ENCODE data around the gene MMP21.

Gene MMP21

GRCh38 chr10:125722811-125723210 is 52.8 kb downstream of the MMP21 start:
- Histone ChIP-seq H3K79me2 (no peaks in the 10 kb centered on the region), H3K36me3 (ENCODE audit: control insufficient read depth, insufficient read depth, low read length) (no peaks in the 10 kb centered on the region), H3K9ac (no peak overlapping the region), H3K4me1 (no peaks in the 10 kb centered on the region), H3K27ac (no peak overlapping the region), H3K27me3 (ENCODE audit: control insufficient read depth, insufficient read depth, low read length) (no peaks in the 10 kb centered on the region), H3K9me3 (ENCODE audit: control insufficient read depth, low read length) (no peaks in the 10 kb centered on the region), H3K4me3 (ENCODE audit: low read depth, low read length) (no peak overlapping the region), H3K4me2 (ENCODE audit: low read length) (no peak overlapping the region), H2AFZ (no peak overlapping the region)
- TF ChIP-seq, protein P1, sequence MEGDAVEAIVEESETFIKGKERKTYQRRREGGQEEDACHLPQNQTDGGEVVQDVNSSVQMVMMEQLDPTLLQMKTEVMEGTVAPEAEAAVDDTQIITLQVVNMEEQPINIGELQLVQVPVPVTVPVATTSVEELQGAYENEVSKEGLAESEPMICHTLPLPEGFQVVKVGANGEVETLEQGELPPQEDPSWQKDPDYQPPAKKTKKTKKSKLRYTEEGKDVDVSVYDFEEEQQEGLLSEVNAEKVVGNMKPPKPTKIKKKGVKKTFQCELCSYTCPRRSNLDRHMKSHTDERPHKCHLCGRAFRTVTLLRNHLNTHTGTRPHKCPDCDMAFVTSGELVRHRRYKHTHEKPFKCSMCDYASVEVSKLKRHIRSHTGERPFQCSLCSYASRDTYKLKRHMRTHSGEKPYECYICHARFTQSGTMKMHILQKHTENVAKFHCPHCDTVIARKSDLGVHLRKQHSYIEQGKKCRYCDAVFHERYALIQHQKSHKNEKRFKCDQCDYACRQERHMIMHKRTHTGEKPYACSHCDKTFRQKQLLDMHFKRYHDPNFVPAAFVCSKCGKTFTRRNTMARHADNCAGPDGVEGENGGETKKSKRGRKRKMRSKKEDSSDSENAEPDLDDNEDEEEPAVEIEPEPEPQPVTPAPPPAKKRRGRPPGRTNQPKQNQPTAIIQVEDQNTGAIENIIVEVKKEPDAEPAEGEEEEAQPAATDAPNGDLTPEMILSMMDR (IDR thresholded peaks at IDR 0.05) = no peak

- Histone ChIP-seq H3K27ac (no peak overlapping the region), H2AFZ (no peak overlapping the region), H3K4me1 (no peaks in the 10 kb centered on the region), H3K9me3 (ENCODE audit: control insufficient read depth, low read length) (no peaks in the 10 kb centered on the region), H3K4me2 (ENCODE audit: low read length) (no peak overlapping the region), H3K9ac (no peak overlapping the region), H3K4me3 (ENCODE audit: low read depth, low read length) (no peak overlapping the region), H3K27me3 (ENCODE audit: control insufficient read depth, insufficient read depth, low read length) (no peaks in the 10 kb centered on the region), H3K36me3 (ENCODE audit: control insufficient read depth, insufficient read depth, low read length) (no peaks in the 10 kb centered on the region), H3K79me2 (no peaks in the 10 kb centered on the region)
- TF ChIP-seq, protein P1 (IDR thresholded peaks at IDR 0.05) = no peak
Measured at GRCh38 chr10:125721035-125721434, 54.6 kb downstream of the MMP21 start.

DNA sequence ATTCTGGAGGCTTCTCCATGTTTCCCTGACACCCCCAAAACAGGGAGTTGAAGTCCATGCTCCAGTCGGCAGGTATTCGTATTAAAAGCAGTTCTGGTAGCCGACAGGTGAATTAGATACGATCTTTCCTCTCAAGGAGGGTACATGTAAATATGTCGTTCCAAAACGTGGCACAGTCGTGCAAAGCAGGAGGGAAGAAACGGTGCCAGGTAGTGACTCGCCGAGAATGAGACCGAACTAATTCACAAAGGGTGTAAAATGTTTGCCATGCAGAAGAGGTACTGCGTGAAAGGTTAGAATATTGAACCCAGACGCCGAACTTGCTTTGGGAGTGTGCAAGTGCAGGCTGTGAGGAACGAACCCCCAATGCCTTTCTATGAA is 55.6 kb downstream of the MMP21 start:
- H3K79me2 ChIP-seq = no peaks in the 10 kb centered on the region
- no peaks in the 10 kb centered on the region for H3K4me1 ChIP-seq
- H2AFZ ChIP-seq = peak overlapping the region; percentile 92
- TF ChIP-seq, protein P1 (IDR thresholded peaks at IDR 0.05) = no peak
- H3K4me2 ChIP-seq (ENCODE audit: low read length) = peak overlapping the region; percentile 99
- no peaks in the 10 kb centered on the region for H3K9me3 ChIP-seq (ENCODE audit: control insufficient read depth, low read length)
- no peaks in the 10 kb centered on the region for H3K27me3 ChIP-seq (ENCODE audit: control insufficient read depth, insufficient read depth, low read length)
- peak overlapping the region; percentile 55 for H3K27ac ChIP-seq
- no peaks in the 10 kb centered on the region for H3K36me3 ChIP-seq (ENCODE audit: control insufficient read depth, insufficient read depth, low read length)
- peak overlapping the region; percentile 50 for H3K9ac ChIP-seq
- H3K4me3 ChIP-seq (ENCODE audit: low read depth, low read length) = peak overlapping the region; percentile 98

DNA sequence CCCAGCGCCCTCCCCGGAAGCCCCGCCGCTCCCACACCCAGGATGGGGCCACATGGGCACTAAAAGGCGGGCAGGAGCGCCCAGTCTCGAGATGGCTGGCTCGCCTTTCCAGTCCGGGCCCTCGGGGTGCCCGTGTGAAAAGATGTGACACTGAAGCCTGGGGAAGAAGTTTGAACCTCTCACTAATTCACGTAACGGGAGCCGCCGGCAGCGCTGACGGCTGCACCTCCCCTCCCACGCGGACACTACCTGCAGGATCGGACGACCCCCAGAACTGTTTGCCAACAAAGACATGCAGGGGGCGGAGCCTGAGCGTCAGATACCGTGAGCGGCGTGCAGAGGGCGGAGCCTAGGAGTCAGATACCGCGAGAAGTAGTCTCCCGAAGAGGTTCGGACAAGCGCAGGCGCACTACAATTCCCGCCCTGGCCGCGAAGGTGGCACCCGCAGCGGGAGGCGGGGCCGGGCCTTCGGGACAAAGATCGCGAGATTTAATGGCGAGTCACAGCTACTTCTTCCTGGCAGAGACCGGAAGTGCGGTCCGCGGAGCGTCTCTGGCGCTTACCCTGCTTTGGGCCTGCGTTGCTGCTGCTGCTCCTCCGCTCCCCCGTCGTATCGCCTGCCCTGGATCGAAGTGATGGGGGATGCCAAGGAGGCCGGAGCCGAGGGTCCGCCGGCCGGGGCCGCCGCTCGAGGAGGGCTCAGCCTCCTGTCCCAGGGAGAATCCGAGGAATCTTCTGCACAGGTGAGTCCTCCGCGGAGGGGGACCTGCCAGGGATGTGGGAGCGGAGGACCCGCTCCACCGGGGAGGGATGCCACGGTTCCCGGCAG is 56.2 kb downstream of the MMP21 start, which contains the start of gene EDRF1:
Gene EDRF1, plus strand, starts transcription at position 537 of the 829 bp plus-strand sequence. Its CDS starts 99 bp downstream, at position 636.
- Histone ChIP-seq H3K27me3 (ENCODE audit: control insufficient read depth, insufficient read depth, low read length) (no peaks in the 10 kb centered on the region), H3K4me2 (ENCODE audit: low read length) (peak within 1 kb of the TSS; percentile 99), H3K9ac (peak within 1 kb of the TSS; percentile 50), H3K27ac (peak within 1 kb of the TSS; percentile 70), H2AFZ (peak within 1 kb of the TSS; percentile 92), H3K9me3 (ENCODE audit: control insufficient read depth, low read length) (no peaks in the 10 kb centered on the region), H3K79me2 (no peaks in the 10 kb centered on the region), H3K4me3 (ENCODE audit: low read depth, low read length) (peak within 1 kb of the TSS; percentile 98), H3K4me1 (no peaks in the 10 kb centered on the region), H3K36me3 (ENCODE audit: control insufficient read depth, insufficient read depth, low read length) (no peaks in the 10 kb centered on the region)
- TF ChIP-seq, protein P1 (IDR thresholded peaks at IDR 0.05) = no peak

Measured in parathyroid adenoma (tissue), 2 donors.